ENCODE measurements around the gene PDE6G. TPM values are rescaled to one million over a fixed set of nuclear protein-coding genes. Genes with fewer than 3 reads are reported as not detected.

PDE6G gene
- total and polyA plus RNA-seq, 4 donors, result 0.25 to 1.9 (median 1.3) TPM

DNA sequence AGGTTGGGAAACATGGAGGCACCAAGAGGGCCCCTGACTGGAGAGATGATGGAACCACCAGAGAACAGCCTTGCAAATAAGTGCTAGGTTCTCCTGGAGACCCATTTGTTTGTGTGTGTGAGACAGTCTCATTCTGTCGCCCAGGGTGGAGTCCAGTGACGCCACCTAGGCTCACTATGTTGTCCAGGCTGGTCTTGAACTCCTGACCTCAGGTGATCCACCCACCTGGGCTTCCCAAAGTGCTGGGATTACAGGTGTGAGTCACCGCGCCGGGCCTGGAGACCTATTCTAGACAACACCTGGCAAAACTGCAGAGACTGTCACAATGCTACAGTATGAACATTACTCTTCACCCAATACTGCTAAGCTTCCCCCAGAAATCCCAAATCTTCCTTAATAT, 20.9 kb downstream of the PDE6G start:
- no peak for DNase-seq (ENCODE audit: low spot score)
- no peak for TF ChIP-seq GABPA (IDR thresholded peaks at IDR 0.05 in 1 of 2, conservative IDR thresholded peaks at IDR 0.05 in 1 of 2)
- TF ChIP-seq FOXA2 (IDR thresholded peaks at IDR 0.05), result no peak
- TF ChIP-seq JUND (IDR thresholded peaks at IDR 0.05), result no peak
- no peak for TF ChIP-seq RXRA (IDR thresholded peaks at IDR 0.05)
- TF ChIP-seq SP1 (IDR thresholded peaks at IDR 0.05), result no peak
- no peak for TF ChIP-seq NR2F2 (IDR thresholded peaks at IDR 0.05)
- TF ChIP-seq EGR1 (IDR thresholded peaks at IDR 0.05; ENCODE audit: low read depth in 2 of 2), result no peak
- TF ChIP-seq, protein P1, sequence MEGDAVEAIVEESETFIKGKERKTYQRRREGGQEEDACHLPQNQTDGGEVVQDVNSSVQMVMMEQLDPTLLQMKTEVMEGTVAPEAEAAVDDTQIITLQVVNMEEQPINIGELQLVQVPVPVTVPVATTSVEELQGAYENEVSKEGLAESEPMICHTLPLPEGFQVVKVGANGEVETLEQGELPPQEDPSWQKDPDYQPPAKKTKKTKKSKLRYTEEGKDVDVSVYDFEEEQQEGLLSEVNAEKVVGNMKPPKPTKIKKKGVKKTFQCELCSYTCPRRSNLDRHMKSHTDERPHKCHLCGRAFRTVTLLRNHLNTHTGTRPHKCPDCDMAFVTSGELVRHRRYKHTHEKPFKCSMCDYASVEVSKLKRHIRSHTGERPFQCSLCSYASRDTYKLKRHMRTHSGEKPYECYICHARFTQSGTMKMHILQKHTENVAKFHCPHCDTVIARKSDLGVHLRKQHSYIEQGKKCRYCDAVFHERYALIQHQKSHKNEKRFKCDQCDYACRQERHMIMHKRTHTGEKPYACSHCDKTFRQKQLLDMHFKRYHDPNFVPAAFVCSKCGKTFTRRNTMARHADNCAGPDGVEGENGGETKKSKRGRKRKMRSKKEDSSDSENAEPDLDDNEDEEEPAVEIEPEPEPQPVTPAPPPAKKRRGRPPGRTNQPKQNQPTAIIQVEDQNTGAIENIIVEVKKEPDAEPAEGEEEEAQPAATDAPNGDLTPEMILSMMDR (IDR thresholded peaks at IDR 0.05; ENCODE audit: low read depth, low read length, missing input control), result no peak
- TF ChIP-seq, protein P2, sequence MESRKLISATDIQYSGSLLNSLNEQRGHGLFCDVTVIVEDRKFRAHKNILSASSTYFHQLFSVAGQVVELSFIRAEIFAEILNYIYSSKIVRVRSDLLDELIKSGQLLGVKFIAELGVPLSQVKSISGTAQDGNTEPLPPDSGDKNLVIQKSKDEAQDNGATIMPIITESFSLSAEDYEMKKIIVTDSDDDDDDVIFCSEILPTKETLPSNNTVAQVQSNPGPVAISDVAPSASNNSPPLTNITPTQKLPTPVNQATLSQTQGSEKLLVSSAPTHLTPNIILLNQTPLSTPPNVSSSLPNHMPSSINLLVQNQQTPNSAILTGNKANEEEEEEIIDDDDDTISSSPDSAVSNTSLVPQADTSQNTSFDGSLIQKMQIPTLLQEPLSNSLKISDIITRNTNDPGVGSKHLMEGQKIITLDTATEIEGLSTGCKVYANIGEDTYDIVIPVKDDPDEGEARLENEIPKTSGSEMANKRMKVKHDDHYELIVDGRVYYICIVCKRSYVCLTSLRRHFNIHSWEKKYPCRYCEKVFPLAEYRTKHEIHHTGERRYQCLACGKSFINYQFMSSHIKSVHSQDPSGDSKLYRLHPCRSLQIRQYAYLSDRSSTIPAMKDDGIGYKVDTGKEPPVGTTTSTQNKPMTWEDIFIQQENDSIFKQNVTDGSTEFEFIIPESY (IDR thresholded peaks at IDR 0.05), result no peak
- TF ChIP-seq, protein P3, sequence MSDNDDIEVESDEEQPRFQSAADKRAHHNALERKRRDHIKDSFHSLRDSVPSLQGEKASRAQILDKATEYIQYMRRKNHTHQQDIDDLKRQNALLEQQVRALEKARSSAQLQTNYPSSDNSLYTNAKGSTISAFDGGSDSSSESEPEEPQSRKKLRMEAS (IDR thresholded peaks at IDR 0.05), result no peak
- TF ChIP-seq, protein P4, sequence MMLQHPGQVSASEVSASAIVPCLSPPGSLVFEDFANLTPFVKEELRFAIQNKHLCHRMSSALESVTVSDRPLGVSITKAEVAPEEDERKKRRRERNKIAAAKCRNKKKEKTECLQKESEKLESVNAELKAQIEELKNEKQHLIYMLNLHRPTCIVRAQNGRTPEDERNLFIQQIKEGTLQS (IDR thresholded peaks at IDR 0.05), result no peak
- H3K9ac ChIP-seq (ENCODE audit: low read depth in 1 of 2, low read length in 2 of 2), result peak overlapping the region in 1 of 2 donors; percentile 39
- no peaks in the 10 kb centered on the region for H3K9me3 ChIP-seq (ENCODE audit: control insufficient read depth in 4 of 4, low read length in 3 of 4)
- peak overlapping the region in 1 of 2 donors; percentile 64 for H3K27ac ChIP-seq (ENCODE audit: low read depth in 1 of 2, low read length in 2 of 2)
- peak overlapping the region in 2 of 3 donors; percentile 74 to 90 for H3K4me3 ChIP-seq (ENCODE audit: low read depth in 1 of 3, low read length in 3 of 3)
- H3K27me3 ChIP-seq (ENCODE audit: control insufficient read depth in 4 of 4, insufficient read depth in 4 of 4, low read length in 3 of 4), result no peaks in the 10 kb centered on the region
- peaks cover 6 to 31% (median 17%) of the 10 kb centered on the region in 4 donors for H3K4me1 ChIP-seq (ENCODE audit: control insufficient read depth in 4 of 4, insufficient read depth in 4 of 4, low read length in 3 of 4)
- 67% methylated on average over 5 of the region's 5 CpGs for WGBS
- H3K36me3 ChIP-seq (ENCODE audit: control insufficient read depth in 4 of 4, insufficient read depth in 3 of 4, low read depth in 1 of 4, low read length in 3 of 4), result no peaks in the 10 kb centered on the region

DNA sequence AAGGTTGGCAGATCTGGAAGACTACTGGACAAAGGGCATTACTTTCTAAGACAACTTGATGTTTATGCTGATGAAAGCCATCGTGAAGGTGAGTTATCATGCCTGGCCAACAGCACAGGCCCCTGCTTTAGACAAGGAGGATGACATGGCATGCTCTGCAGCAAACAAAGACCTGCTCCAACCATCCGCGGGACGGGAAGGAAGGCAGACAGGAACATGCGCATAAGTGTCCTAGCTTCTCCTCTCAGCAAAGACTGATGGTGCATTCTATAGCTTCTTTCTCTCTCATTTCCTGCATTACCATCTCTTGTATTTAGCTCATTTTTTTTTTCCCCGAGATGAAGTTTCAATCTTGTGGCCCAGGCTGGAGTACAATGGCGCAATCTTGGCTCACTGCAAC, 24.9 kb downstream of the PDE6G start:
- Histone ChIP-seq H3K4me3 (ENCODE audit: low read depth in 1 of 3, low read length in 3 of 3) (no peak overlapping the region), H3K36me3 (ENCODE audit: control insufficient read depth in 4 of 4, insufficient read depth in 3 of 4, low read depth in 1 of 4, low read length in 3 of 4) (peaks cover 6 to 22% (median 14%) of the 10 kb centered on the region in 4 donors), H3K27me3 (ENCODE audit: control insufficient read depth in 4 of 4, insufficient read depth in 4 of 4, low read length in 3 of 4) (no peaks in the 10 kb centered on the region), H3K9me3 (ENCODE audit: control insufficient read depth in 4 of 4, low read length in 3 of 4) (no peaks in the 10 kb centered on the region), H3K27ac (ENCODE audit: low read depth in 1 of 2, low read length in 2 of 2) (no peak overlapping the region), H3K4me1 (ENCODE audit: control insufficient read depth in 4 of 4, insufficient read depth in 4 of 4, low read length in 3 of 4) (peaks cover 6 to 23% (median 13%) of the 10 kb centered on the region in 4 donors), H3K9ac (ENCODE audit: low read depth in 1 of 2, low read length in 2 of 2) (no peak overlapping the region)
- no peak for DNase-seq (ENCODE audit: low spot score)
- 74% methylated on average over 7 of the region's 7 CpGs for WGBS
- TF ChIP-seq YY1 (IDR thresholded peaks at IDR 0.05) (no peak), SP1 (IDR thresholded peaks at IDR 0.05) (no peak), NR2F2 (IDR thresholded peaks at IDR 0.05) (no peak), TAF1 (conservative IDR thresholded peaks at IDR 0.05) (no peak), RAD21 (IDR thresholded peaks at IDR 0.05) (no peak), RXRA (IDR thresholded peaks at IDR 0.05) (no peak), HNF4G (IDR thresholded peaks at IDR 0.05) (no peak), FOXA2 (IDR thresholded peaks at IDR 0.05) (no peak), JUND (IDR thresholded peaks at IDR 0.05) (no peak), FOXA1 (IDR thresholded peaks at IDR 0.05) (no peak), GABPA (IDR thresholded peaks at IDR 0.05 in 1 of 2, conservative IDR thresholded peaks at IDR 0.05 in 1 of 2) (no peak), EGR1 (IDR thresholded peaks at IDR 0.05; ENCODE audit: low read depth in 2 of 2) (no peak), HNF4A (conservative IDR thresholded peaks at IDR 0.05) (no peak)
- TF ChIP-seq, protein P5, sequence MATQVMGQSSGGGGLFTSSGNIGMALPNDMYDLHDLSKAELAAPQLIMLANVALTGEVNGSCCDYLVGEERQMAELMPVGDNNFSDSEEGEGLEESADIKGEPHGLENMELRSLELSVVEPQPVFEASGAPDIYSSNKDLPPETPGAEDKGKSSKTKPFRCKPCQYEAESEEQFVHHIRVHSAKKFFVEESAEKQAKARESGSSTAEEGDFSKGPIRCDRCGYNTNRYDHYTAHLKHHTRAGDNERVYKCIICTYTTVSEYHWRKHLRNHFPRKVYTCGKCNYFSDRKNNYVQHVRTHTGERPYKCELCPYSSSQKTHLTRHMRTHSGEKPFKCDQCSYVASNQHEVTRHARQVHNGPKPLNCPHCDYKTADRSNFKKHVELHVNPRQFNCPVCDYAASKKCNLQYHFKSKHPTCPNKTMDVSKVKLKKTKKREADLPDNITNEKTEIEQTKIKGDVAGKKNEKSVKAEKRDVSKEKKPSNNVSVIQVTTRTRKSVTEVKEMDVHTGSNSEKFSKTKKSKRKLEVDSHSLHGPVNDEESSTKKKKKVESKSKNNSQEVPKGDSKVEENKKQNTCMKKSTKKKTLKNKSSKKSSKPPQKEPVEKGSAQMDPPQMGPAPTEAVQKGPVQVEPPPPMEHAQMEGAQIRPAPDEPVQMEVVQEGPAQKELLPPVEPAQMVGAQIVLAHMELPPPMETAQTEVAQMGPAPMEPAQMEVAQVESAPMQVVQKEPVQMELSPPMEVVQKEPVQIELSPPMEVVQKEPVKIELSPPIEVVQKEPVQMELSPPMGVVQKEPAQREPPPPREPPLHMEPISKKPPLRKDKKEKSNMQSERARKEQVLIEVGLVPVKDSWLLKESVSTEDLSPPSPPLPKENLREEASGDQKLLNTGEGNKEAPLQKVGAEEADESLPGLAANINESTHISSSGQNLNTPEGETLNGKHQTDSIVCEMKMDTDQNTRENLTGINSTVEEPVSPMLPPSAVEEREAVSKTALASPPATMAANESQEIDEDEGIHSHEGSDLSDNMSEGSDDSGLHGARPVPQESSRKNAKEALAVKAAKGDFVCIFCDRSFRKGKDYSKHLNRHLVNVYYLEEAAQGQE (IDR thresholded peaks at IDR 0.05), result no peak
- TF ChIP-seq, protein P1 (IDR thresholded peaks at IDR 0.05; ENCODE audit: low read depth, low read length, missing input control), result no peak
- TF ChIP-seq, protein P4 (IDR thresholded peaks at IDR 0.05), result no peak
- TF ChIP-seq, protein P2 (IDR thresholded peaks at IDR 0.05), result no peak
- TF ChIP-seq, protein P3 (IDR thresholded peaks at IDR 0.05), result no peak
